A549 (cell line): ENCODE measurements around the gene FAM72C. TPM values are rescaled to one million over a fixed set of nuclear protein-coding genes. Genes with fewer than 3 reads are reported as not detected.
"Not testable (repeated sequence)": the region's sequence is repeated elsewhere in the genome, so short reads cannot be mapped to it uniquely, and the experiment has no call there.

Experiments used
- ATAC-seq, 2 experiments: fragments of 200-7000 bp in 1 of 2; fragments of >200 bp in 1 of 2; cut with Nextera tagmentation in 1 of 2; cut with Tn5 transposase in 1 of 2; 3 replicates each; pipeline versions ENCODE4 v1.8.0 to v1.9.1; 2018 to 2020; ENCODE audit warnings: mild to moderate bottlenecking in 1 of 2, moderate library complexity in 1 of 2
- CTCF ChIA-PET: fragments of 300-600 bp; sonication (Branson Sonifier 250); formaldehyde crosslinking; extraction: SDS; loops from one replicate; lab custom pipeline; 2021; ENCODE audit warnings: antibody characterized with exemption, inconsistent platforms; lab: Yijun Ruan, JAX
- POLR2A ChIA-PET: fragments of 350-600 bp; formaldehyde crosslinking; extraction: SDS; loops from one replicate; lab custom pipeline; 2021; ENCODE audit warnings: antibody characterized with exemption, inconsistent platforms; lab: Yijun Ruan, JAX
- DNase-seq, 2 experiments: peaks; one replicate each; pipeline versions ENCODE4 v3.0.0 to v3.0.0-alpha.2; 2011 to 2016; ENCODE audit warnings: low read depth in 1 of 2, low spot score in 1 of 2
- FAIRE-seq: peaks from 2 replicates; lab custom pipeline; 2011; peaks lifted over from hg19 to GRCh38; lab: Jason Lieb, UNC
- H3K27ac ChIP-seq, 2 experiments: fragments of >200 bp; sonication (Bioruptor Twin); formaldehyde crosslinking; 3 replicates each; pipeline ENCODE4 v1.5.1; 2016 to 2017
- H3K4me1 ChIP-seq: fragments of >200 bp; sonication (Bioruptor Twin); formaldehyde crosslinking; 3 replicates; pipeline ENCODE4 v1.6.1; 2016
- H3K4me2 ChIP-seq: fragments of >200 bp; sonication (Bioruptor Twin); formaldehyde crosslinking; 3 replicates; pipeline ENCODE4 v1.6.1; 2016
- H3K4me3 ChIP-seq: fragments of >200 bp; sonication (Bioruptor Twin); formaldehyde crosslinking; 3 replicates; pipeline ENCODE4 v1.5.1; 2016
- H3K9me3 ChIP-seq: fragments of >200 bp; sonication (Bioruptor Twin); formaldehyde crosslinking; 3 replicates; pipeline ENCODE4 v1.6.1; 2016
- WGBS: methylation state at CpG from one replicate; pipeline ENCODE4 v1.1.6; 2017; ENCODE audit errors: missing lambda C conversion rate; 5-methylcytosine and 5-hydroxymethylcytosine counted together
- polyA plus RNA-seq, 4 experiments: library from polyadenylated mRNA; depleted of rRNA in 3 of 4; stranded (reverse); fragments of >200 nt; fragmentation: RNase III in 1 of 4; extraction: RNeasy Plus Mini Kit Qiagen cat#74134 plus additional on column Dnase treatment in 1 of 4; gene quantifications; 2 replicates in 3 of 4; 3 replicates in 1 of 4; pipeline ENCODE4 v1.2.3, GENCODE V29; 2011 to 2017

Gene FAM72C
- polyA plus RNA-seq, 2 of the 4 experiments (the other 2 are of a cell fraction) = 10.9 to 15.3 TPM

GRCh38 chr1:143984721-143985473, 13.1 kb upstream of the FAM72C start:
- WGBS = 94% methylated on average over 3 of the region's 7 CpGs
- CTCF ChIA-PET = not testable (repeated sequence)

GRCh38 chr1:143974416-143974815, 2.6 kb upstream of the FAM72C start:
- H3K4me2 ChIP-seq, DNase-seq, H3K27ac ChIP-seq, CTCF ChIA-PET, H3K9me3 ChIP-seq, ATAC-seq, FAIRE-seq, H3K4me3 ChIP-seq, POLR2A ChIA-PET, H3K4me1 ChIP-seq: not testable (repeated sequence)
- WGBS = no CpG with 5 or more reads among the region's 31 CpGs

More at GRCh38 chr1:143984721-143985473, 13.1 kb upstream of the FAM72C start:
- H3K27ac ChIP-seq, H3K4me1 ChIP-seq, H3K4me2 ChIP-seq, DNase-seq, ATAC-seq, POLR2A ChIA-PET, FAIRE-seq, H3K9me3 ChIP-seq, H3K4me3 ChIP-seq: not testable (repeated sequence)

GRCh38 chr1:143973876-143974414, 2.2 kb upstream of the FAM72C start:
- H3K9me3 ChIP-seq, CTCF ChIA-PET, ATAC-seq, DNase-seq, H3K4me1 ChIP-seq, POLR2A ChIA-PET, FAIRE-seq, H3K27ac ChIP-seq: not testable (repeated sequence)
- Histone ChIP-seq H3K4me2 (peak overlapping the region; percentile 41; the same call in 1 of the 3 replicates), H3K4me3 (peak overlapping the region; percentile 36; the same call in 2 of the 3 replicates)
- WGBS = 2% methylated on average over 6 of the region's 37 CpGs

GRCh38 chr1:143972753-143973326, 1.1 kb upstream of the FAM72C start:
- peak; percentile 55 to 60 for ATAC-seq
- WGBS = no CpG with 5 or more reads among the region's 48 CpGs
- H3K4me1 ChIP-seq, DNase-seq, CTCF ChIA-PET, H3K9me3 ChIP-seq, FAIRE-seq, H3K27ac ChIP-seq, POLR2A ChIA-PET, H3K4me3 ChIP-seq, H3K4me2 ChIP-seq: not testable (repeated sequence)

GRCh38 chr1:143965860-143966259, 5.9 kb downstream of the FAM72C start:
- CTCF ChIA-PET, DNase-seq, ATAC-seq, H3K4me1 ChIP-seq, POLR2A ChIA-PET, H3K4me2 ChIP-seq, FAIRE-seq, H3K9me3 ChIP-seq, H3K4me3 ChIP-seq, H3K27ac ChIP-seq: not testable (repeated sequence)
- WGBS = no CpG with 5 or more reads among the region's 1 CpG

- ATAC-seq = not testable (repeated sequence)
Measured at GRCh38 chr1:143964294-143964693, 7.5 kb downstream of the FAM72C start.

GRCh38 chr1:143955930-143956329, 15.9 kb downstream of the FAM72C start:
- H3K27ac ChIP-seq, H3K4me1 ChIP-seq, H3K9me3 ChIP-seq, H3K4me2 ChIP-seq, FAIRE-seq, CTCF ChIA-PET, ATAC-seq, DNase-seq, H3K4me3 ChIP-seq, POLR2A ChIA-PET: not testable (repeated sequence)
- no CpG with 5 or more reads among the region's 3 CpGs for whole genome bisulfite sequencing

More at GRCh38 chr1:143964294-143964693, 7.5 kb downstream of the FAM72C start:
- H3K4me3 ChIP-seq, DNase-seq, H3K4me1 ChIP-seq, CTCF ChIA-PET, H3K4me2 ChIP-seq, POLR2A ChIA-PET, FAIRE-seq, H3K27ac ChIP-seq, H3K9me3 ChIP-seq: not testable (repeated sequence)
- no CpG with 5 or more reads among the region's 2 CpGs for WGBS

GRCh38 chr1:143952913-143953312, 18.9 kb downstream of the FAM72C start:
- H3K27ac ChIP-seq, H3K4me2 ChIP-seq, FAIRE-seq, H3K4me3 ChIP-seq, CTCF ChIA-PET, ATAC-seq, DNase-seq, H3K9me3 ChIP-seq, H3K4me1 ChIP-seq, POLR2A ChIA-PET: not testable (repeated sequence)
- no CpG with 5 or more reads among the region's 1 CpG for WGBS

GRCh38 chr1:143951485-143952391, 20.0 kb downstream of the FAM72C start:
- no CpG with 5 or more reads among the region's 6 CpGs for WGBS
- ATAC-seq = peak; percentile 68 to 82; a peak in 5 of 6 replicates
- H3K4me1 ChIP-seq, H3K27ac ChIP-seq, DNase-seq, H3K4me2 ChIP-seq, H3K4me3 ChIP-seq, CTCF ChIA-PET, H3K9me3 ChIP-seq, POLR2A ChIA-PET, FAIRE-seq: not testable (repeated sequence)

GRCh38 chr1:143947749-143948148, 24.0 kb downstream of the FAM72C start:
- ATAC-seq, FAIRE-seq, H3K4me3 ChIP-seq, POLR2A ChIA-PET, CTCF ChIA-PET, H3K4me1 ChIP-seq, H3K4me2 ChIP-seq, H3K9me3 ChIP-seq, H3K27ac ChIP-seq, DNase-seq: not testable (repeated sequence)
- WGBS = no CpG with 5 or more reads among the region's 2 CpGs
